HG03103 (cell line): ENCODE data around the gene CARD14.
"Not testable (repeated sequence)": the region's sequence is repeated elsewhere in the genome, so short reads cannot be mapped to it uniquely, and the experiment has no call there.

Experiments
- ATAC-seq: cut with Tn5 transposase; IDR thresholded peaks from one replicate; pipeline ENCODE4 v1.9.1; 2021; ENCODE audit warnings: low read depth; ENCODE audit not compliant: unreplicated experiment

Gene CARD14

DNA sequence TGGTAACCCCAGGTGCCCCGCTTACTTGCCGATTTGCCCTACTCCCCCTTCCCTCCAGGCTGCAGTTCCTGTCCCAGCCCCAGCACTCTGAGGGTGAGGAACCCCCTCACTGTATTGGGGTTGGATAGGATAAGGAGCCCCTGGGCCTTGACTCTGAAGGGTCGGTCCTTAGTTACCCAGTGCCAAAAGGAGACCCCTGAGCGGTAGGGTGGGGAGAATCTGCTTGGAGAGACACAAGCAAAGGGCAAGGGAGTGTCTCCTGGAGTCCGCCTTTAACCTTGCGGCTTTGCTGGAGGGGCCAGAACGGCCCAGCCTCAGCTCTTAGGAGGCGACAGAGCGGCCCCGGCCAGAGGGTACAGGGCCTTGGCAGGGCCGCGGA lies 13.0 kb downstream of the CARD14 start:
- ATAC-seq, result no peak

DNA sequence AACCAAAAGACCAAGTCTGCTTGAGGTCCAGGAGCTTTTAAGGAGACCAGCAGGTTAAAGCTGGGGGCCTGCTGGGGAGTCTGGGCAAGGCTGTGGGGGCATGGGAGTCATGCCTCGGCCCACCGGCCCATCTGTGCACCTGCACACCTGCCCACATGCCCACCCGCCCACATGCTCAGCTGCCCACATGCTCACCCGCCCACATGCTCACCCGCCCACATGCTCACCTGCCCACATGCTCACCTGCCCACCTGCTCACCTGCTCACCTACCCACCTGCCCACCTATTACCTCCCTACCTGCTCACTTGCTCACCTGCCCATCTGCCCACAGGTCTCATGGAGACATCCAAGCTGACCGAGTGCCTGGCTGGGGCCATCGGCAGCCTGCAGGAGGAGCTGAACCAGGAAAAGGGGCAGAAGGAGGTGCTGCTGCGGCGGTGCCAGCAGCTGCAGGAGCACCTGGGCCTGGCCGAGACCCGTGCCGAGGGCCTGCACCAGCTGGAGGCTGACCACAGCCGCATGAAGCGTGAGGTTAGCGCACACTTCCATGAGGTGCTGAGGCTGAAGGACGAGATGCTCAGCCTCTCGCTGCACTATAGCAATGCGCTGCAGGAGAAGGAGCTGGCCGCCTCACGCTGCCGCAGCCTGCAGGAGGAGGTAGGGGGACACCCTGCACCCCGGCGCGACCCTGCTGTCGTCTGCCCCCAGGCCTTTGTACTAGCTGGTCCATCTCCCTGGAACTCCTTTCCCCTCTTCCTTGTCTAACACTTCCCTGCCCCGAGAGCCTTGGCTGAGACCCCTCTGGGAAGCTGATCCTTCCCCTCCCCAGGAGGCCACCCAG lies 14.0 kb downstream of the CARD14 start:
- no peak for ATAC-seq

GRCh38 chr17:80184423-80184714 lies 14.5 kb downstream of the CARD14 start:
- ATAC-seq, result no peak

DNA sequence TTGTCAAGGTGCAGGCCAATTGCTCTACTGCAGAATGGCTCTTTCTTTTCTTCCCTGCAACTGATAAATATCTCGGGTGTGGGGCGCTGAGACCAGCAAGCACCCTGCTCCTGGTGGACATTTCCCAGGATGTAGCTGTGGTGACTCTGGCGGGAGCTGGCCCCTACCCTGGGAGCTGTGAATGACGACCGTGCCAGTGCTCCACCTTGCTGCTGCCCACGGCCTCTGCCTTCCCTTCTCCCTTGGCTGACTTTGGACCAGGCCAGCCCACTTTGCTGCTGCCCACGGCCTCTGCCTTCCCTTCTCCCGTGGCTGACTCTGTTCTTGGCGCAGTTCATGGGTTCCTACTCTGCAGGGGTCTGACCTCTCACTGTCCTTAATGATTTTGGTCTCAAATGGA lies 16.1 kb downstream of the CARD14 start:
- no peak for ATAC-seq

DNA sequence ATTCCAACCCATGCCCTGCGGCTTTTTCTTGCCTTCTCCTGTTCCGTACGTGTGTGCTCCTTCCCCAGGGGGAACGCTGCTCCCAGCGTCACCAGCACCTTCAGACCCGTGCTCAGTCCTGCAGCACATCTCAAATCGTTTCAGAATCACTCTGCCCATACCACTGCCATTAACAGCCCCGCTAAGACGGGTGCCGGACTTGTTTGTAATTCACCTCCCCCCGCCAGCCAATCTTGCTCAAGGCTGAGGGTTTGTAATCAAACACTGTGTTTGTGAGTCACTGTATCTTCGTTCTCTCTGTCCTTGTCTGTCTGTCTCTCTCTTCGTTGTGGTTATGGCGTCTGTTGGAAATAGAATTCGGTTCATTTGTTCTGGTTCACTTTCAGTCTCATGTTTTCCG lies 17.3 kb downstream of the CARD14 start:
- ATAC-seq, result no peak

GRCh38 chr17:80187515-80187941 lies 17.7 kb downstream of the CARD14 start:
- no peak for ATAC-seq

- ATAC-seq, result no peak
These were observed 19.8 kb downstream of the CARD14 start for GRCh38 chr17:80189611-80190010.

- ATAC-seq, result no peak
These were observed 20.9 kb downstream of the CARD14 start for GRCh38 chr17:80190716-80191115.

DNA sequence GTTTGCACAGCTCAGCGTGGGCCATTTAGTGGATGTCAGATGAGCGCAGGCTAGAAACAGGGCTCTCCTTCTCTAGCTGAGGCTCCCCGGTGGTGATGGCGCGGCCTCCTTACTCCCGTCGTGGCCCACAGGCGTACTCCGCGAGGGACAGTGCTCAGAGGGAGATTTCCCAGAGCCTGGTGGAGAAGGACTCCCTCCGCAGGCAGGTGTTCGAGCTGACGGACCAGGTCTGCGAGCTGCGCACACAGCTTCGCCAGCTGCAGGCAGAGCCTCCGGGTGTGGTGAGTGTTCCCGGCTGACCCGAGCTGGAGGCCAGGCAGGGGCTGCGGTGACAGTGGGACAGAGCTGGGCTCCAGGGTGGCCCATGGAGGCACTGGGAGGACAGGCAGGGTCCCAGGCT lies 21.4 kb downstream of the CARD14 start:
- no peak for ATAC-seq

DNA sequence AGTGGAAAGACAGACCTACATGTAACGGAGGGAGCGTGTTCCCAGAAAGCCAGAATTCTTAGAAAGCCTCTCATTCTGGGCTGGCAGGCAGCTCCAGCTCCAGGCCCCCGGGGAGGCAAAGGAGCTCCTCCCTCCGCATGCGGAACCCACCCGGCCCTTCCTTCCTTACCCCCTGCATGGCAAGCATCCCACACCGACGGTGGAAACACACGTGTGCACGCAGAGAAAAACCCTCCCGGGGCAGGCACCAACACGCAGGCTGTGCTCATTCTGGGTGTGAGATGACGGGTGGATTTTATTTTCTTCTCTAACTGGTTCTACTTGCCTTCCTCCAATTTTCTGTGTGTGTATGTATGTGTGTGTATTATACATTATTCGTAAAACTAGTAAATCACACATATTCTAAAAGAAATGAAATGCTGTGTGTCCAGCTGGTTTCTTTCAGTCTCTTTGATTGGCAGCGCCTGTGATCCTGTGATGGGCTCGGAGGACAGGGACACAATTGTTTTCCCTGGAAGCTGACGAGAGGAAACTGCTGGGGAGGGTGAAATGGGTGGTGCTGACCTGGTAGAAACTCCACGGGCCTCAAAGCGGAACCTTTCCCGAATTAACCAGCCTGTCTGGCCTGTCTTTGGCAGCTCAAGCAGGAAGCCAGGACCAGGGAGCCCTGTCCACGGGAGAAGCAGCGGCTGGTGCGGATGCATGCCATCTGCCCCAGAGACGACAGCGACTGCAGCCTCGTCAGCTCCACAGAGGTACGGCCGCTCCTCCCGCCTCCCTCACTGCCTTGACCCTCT lies 22.2 kb downstream of the CARD14 start:
- no peak for ATAC-seq

- ATAC-seq, result no peak
These were observed 25.3 kb downstream of the CARD14 start for GRCh38 chr17:80195141-80195540.

DNA sequence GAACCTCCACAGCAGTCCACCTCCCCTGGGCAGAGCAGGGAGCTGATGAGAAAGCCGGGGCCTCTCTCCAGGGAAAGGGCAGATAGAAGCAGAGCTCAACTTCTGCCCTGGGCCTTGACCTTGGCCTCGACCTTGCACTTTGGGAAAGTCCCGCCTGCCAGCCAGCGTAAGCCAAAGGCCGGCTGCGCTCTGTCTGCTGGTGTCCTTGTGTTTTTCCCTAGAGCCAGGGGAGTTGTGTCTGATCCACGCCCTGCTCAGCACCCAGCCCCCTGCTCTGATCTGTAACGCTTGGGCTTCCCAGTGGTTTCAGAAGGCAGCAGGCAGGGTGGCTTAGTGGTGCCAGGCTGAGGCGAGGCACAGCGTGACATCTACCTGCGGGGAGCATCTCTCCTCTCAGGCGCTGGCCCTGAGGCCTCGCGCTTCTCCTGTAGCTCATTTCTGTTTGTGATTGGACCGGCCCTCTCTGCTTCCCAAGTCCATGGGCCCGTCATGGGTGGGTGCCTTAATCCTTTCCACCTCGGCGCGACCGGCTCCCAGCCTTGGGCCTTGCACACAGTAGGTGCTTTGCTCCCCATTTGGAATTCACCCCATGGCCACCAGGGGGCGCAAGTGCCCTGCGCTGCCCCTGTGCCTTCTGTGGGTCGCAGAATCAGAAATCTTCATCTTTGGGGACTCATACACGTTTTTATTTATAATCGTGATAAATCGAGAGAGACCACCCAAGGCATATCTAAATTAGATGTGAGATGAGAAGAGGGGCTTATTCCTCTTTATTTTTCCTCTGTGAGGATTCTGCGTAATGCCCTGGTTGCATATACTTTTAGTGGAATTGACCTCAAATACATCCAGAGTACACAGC lies 26.1 kb downstream of the CARD14 start:
- no peak for ATAC-seq

- no peak for ATAC-seq
These were observed 26.8 kb downstream of the CARD14 start for GRCh38 chr17:80196652-80197051.

DNA sequence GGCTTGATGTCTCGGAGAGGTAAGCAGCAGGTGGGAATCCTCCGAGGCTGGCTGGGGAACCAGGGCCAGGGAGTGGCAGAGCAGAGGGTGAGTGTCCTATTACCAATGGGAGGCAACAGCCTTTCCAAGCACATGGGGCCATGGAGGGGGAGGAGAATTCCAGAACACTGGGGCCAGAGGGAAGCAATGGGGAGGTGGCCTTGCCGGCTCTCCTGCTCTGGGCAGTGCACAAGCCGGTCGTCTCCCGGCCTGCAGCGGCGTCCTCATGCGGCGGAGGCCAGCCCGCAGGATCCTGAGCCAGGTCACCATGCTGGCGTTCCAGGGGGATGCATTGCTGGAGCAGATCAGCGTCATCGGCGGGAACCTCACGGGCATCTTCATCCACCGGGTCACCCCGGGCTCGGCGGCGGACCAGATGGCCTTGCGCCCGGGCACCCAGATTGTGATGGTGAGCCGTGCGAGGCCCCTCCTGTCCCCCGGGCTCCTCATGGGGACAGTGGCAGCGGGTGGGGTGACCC lies 28.4 kb downstream of the CARD14 start:
- ATAC-seq, result no peak

DNA sequence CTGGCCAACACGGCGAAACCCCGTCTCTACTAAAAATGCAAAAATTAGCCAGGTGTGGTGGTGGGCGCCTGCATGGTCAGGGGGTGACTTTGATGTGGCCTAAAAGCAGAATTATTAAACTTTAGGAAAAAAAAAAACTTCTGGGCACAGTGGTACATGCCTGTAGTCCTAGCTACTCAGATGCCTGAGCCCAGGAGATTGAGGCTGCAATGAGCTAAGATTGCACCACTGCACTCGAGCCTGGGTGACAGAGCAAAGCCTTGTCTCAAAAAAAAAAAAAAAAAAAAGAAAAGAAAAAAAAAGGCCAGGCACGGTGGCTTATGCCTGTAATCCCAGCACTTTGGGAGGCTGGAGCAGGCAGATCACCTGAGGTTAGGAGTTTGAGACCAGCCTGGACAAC lies 29.5 kb downstream of the CARD14 start:
- ATAC-seq, result not testable (repeated sequence)

DNA sequence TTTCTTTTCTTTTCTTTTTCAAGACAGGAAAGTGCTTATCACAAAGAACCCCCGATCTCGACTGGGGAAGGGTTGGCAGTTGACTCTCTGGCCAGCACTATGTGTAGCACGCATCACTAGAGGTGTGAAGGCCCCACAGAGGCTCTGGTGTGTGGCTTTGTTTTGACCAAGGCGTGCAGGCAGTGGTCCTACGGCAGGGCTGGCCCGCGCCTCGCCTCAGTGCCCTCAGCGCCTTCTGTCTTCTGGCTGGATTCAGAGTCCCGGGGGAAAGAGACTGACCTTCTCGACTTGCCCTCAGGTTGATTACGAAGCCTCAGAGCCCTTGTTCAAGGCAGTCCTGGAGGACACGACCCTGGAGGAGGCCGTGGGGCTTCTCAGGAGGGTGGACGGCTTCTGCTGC lies 31.6 kb downstream of the CARD14 start:
- ATAC-seq, result no peak

DNA sequence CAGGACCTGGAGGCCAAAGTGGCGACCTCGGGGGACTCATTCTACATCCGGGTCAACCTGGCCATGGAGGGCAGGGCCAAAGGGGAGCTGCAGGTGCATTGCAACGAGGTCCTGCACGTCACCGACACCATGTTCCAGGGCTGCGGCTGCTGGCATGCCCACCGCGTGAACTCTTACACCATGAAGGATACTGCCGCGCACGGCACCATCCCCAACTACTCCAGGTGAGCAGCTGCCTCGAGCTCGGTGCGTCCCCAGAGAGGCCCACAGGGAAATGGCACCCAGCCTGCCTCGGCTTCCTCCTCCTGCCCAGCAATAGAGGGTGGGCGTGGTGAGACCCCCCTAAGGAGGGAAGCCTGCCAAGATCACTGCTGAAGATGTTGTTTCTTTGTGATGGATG lies 32.4 kb downstream of the CARD14 start:
- ATAC-seq, result no peak

DNA sequence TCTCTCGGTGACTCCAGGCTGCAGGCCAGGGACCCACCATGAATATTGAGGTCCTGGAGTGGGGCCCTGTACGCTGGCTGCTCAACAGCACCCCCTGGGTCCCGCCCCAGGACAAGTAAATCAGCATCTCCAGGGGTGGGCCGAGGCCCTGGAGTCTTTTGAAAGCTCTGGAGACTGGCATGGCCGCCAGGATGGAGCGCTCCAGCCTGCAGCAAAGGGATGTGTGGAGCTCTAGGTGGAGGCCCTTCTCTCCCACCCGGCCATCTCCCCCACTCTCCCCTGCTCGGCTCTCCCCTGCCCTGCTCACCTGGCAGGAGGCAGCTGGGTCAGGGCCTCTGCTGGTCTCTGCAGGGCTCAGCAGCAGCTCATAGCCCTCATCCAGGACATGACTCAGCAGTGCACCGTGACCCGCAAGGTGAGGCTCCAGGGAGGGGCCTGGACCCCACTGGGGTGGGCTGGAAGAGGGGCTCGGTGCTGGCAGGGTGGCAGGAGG lies 33.7 kb downstream of the CARD14 start:
- no peak for ATAC-seq

DNA sequence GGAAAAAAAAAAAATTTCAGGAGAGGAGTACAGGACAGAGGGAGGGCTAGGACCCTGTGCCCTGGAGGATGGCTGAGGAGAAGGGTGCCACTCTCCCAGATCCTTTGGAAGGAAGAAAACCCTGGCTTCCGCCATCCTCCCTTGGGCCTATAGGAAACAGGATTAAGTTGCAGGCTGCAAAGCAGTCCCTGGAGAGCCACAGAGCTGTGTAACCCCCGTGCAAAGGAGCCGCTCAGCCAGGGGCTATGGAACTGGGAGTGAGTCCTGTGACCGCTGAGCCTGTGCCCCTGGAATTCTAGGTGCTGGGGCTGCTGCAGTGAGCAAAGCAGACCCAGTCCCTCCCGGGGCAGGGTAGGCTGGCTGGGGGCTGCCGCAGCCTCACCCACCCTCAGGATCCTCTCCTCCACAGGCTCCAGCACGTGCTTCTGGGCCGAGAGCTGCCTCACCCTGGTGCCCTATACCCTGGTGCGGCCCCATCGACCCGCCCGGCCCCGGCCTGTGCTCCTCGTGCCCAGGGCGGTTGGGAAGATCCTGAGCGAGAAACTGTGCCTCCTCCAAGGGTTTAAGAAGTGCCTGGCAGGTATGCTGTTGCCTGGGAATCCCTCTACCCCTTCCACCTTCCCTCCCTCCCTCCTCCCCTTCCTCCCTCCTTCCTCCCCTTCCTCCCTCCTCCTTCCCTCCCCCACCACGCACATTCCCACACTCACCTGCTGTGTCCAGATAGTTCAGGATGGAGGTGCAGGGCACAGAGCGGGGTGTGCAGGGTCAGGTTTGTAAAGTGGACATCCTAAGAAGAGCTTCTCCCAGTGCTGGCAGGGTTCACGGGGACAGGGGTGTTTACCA lies 35.0 kb downstream of the CARD14 start:
- no peak for ATAC-seq

DNA sequence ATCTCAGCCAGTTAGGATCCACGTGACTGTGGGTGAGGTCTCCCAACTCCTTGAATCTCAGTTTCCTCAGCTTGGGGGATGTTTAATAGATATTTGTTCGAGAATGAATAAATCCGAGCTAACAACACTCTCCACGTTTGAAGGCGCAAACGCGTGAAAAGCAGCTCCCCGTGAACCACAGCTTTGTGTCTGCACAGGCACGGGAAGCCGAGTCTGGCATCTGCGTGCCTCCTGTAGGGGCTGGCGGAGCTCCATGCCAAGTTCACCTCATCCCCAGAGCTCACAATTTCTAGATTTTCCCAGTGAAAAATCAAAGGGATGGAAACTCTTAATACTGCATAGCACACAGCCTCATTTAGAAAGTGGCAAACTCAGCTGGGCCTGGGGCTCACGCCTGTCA lies 36.0 kb downstream of the CARD14 start:
- ATAC-seq, result no peak
